22Rv1 (cell line): Measurements from ENCODE around the gene SYMPK.

ENCODE experiments used
- ZFX ChIP-seq: fragments of 450-650 bp; IDR thresholded peaks from 2 replicates; pipeline ENCODE4 v1.6.1; 2017; ENCODE audit warnings: antibody characterized with exemption, borderline replicate concordance
- TF ChIP-seq, protein P1 (sequence below): fragments of 450-650 bp; IDR thresholded peaks from 2 replicates; pipeline ENCODE4 v1.5.1; 2017; ENCODE audit warnings: mild to moderate bottlenecking

DNA sequence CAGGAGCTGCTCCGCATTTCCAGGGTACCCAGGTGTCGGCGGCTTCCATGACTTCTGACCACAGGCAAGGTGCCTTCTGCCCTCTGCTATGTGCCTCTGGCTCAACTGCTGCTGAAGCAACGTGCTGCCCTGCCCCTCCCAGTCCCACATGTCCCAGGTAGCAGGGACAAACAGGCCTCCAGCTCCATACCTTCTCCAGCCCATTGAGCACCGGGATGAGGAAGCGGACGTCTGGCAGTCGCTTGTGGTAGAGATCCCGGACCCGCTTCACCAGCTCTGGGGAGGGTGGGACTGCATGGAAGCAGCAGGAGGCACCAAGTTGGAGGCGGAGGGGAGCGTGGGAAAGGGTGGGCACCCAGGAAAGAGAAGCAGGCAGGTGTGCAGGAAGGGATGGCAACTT, 39.8 kb downstream of the SYMPK start:
- TF ChIP-seq, protein P1, sequence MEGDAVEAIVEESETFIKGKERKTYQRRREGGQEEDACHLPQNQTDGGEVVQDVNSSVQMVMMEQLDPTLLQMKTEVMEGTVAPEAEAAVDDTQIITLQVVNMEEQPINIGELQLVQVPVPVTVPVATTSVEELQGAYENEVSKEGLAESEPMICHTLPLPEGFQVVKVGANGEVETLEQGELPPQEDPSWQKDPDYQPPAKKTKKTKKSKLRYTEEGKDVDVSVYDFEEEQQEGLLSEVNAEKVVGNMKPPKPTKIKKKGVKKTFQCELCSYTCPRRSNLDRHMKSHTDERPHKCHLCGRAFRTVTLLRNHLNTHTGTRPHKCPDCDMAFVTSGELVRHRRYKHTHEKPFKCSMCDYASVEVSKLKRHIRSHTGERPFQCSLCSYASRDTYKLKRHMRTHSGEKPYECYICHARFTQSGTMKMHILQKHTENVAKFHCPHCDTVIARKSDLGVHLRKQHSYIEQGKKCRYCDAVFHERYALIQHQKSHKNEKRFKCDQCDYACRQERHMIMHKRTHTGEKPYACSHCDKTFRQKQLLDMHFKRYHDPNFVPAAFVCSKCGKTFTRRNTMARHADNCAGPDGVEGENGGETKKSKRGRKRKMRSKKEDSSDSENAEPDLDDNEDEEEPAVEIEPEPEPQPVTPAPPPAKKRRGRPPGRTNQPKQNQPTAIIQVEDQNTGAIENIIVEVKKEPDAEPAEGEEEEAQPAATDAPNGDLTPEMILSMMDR = no peak
- no peak for TF ChIP-seq ZFX
